Myocyte (in vitro differentiated cells): ENCODE results near the gene HERC2. TPM values are rescaled to one million over a fixed set of nuclear protein-coding genes. Genes with fewer than 3 reads are reported as not detected.
"Not testable (repeated sequence)": the region's sequence is repeated elsewhere in the genome, so short reads cannot be mapped to it uniquely, and the experiment has no call there.

Experiments
- DNase-seq: peaks from one replicate; pipeline ENCODE4 v3.0.0-alpha.2; 2012; ENCODE audit warnings: low read depth
- total RNA-seq: library from RNA; depleted of rRNA; stranded (reverse); fragments of >200 nt; gene quantifications from 2 replicates; pipeline ENCODE4 v1.2.3, GENCODE V29; 2014

The HERC2 gene
- total RNA-seq, 1 donor from 2014 or later, result 44.1 TPM

- DNase-seq, result no peak
These were observed 47.9 kb downstream of the HERC2 start for GRCh38 chr15:28273873-28274610.

- peak; percentile 31 for DNase-seq
These were observed 48.5 kb downstream of the HERC2 start for GRCh38 chr15:28273468-28273867.

- DNase-seq, result no peak
These were observed 49.4 kb downstream of the HERC2 start for GRCh38 chr15:28272587-28272986.

GRCh38 chr15:28271697-28272260 is 50.2 kb downstream of the HERC2 start:
- no peak for DNase-seq

GRCh38 chr15:28269097-28269496 is 52.9 kb downstream of the HERC2 start:
- DNase-seq, result no peak

- DNase-seq, result no peak
These were observed 54.3 kb downstream of the HERC2 start for GRCh38 chr15:28267727-28268126.

- DNase-seq, result no peak
These were observed 56.5 kb downstream of the HERC2 start for GRCh38 chr15:28265334-28266019.

- DNase-seq, result peak; percentile 47
These were observed 57.8 kb downstream of the HERC2 start for GRCh38 chr15:28264166-28264565.

- DNase-seq, result no peak
These were observed 59.5 kb downstream of the HERC2 start for GRCh38 chr15:28262438-28262837.

GRCh38 chr15:28260722-28261121 is 61.3 kb downstream of the HERC2 start:
- DNase-seq, result no peak

GRCh38 chr15:28260317-28260716 is 61.7 kb downstream of the HERC2 start:
- no peak for DNase-seq

- DNase-seq, result no peak
These were observed 66.0 kb downstream of the HERC2 start for GRCh38 chr15:28255965-28256364.

- DNase-seq, result no peak
These were observed 69.1 kb downstream of the HERC2 start for GRCh38 chr15:28252831-28253230.

GRCh38 chr15:28246605-28247004 is 75.4 kb downstream of the HERC2 start:
- no peak for DNase-seq

GRCh38 chr15:28243901-28244300 is 78.1 kb downstream of the HERC2 start:
- no peak for DNase-seq

- no peak for DNase-seq
These were observed 78.6 kb downstream of the HERC2 start for GRCh38 chr15:28243399-28243798.

- DNase-seq, result not testable (repeated sequence)
These were observed 83.7 kb downstream of the HERC2 start for GRCh38 chr15:28238296-28238695.

GRCh38 chr15:28231743-28232142 is 90.2 kb downstream of the HERC2 start:
- peak; percentile 4 for DNase-seq

- DNase-seq, result peak; percentile 7
These were observed 90.6 kb downstream of the HERC2 start for GRCh38 chr15:28231336-28231735.

- DNase-seq, result not testable (repeated sequence)
These were observed 92.9 kb downstream of the HERC2 start for GRCh38 chr15:28228990-28229640.

GRCh38 chr15:28228096-28228495 is 93.9 kb downstream of the HERC2 start:
- no peak for DNase-seq

- peak; percentile 43 for DNase-seq
These were observed 94.7 kb downstream of the HERC2 start for GRCh38 chr15:28227303-28227702.
